Spleen (tissue), 7 donors: Measurements from ENCODE around the gene BDNF.

Source experiments
- CTCF ChIP-seq, 11 experiments: fragments of 200-600 bp in 7 of 11; fragments of 450-650 bp in 4 of 11; sonication (generic) in 4 of 11; IDR thresholded peaks in 8 of 11; conservative IDR thresholded peaks in 3 of 11; 1 replicate in 7 of 11; 2 replicates in 4 of 11; pipeline versions ENCODE4 v1.4.0 to v1.8.0; 2016 to 2021; ENCODE audit warnings: antibody characterized with exemption in 11 of 11, inconsistent platforms in 4 of 11, mild to moderate bottlenecking in 1 of 11
- POLR2AphosphoS5 ChIP-seq, 3 donors: sonication (generic); formaldehyde crosslinking; IDR thresholded peaks; one replicate each; pipeline ENCODE4 v1.5.1; 2017; ENCODE audit warnings: antibody characterized with exemption in 3 of 3
- donor health status: DM: no; HTN: no; CAD: no; lungs with moderate emphysema.
- donor health status: DM: no; HTN: no; CAD: no.
- donor health status: DM: no; HTN: no; CAD: no.

- TF ChIP-seq POLR2AphosphoS5 (IDR thresholded peaks at IDR 0.05) (no peak), CTCF (IDR thresholded peaks at IDR 0.05 in 8 of 11, conservative IDR thresholded peaks at IDR 0.05 in 3 of 11) (no peak)
These were observed 40.1 kb downstream of the BDNF start for GRCh38 chr11:27660171-27660570.
